ENCODE results near the gene ABLIM1.

The ABLIM1 gene

DNA sequence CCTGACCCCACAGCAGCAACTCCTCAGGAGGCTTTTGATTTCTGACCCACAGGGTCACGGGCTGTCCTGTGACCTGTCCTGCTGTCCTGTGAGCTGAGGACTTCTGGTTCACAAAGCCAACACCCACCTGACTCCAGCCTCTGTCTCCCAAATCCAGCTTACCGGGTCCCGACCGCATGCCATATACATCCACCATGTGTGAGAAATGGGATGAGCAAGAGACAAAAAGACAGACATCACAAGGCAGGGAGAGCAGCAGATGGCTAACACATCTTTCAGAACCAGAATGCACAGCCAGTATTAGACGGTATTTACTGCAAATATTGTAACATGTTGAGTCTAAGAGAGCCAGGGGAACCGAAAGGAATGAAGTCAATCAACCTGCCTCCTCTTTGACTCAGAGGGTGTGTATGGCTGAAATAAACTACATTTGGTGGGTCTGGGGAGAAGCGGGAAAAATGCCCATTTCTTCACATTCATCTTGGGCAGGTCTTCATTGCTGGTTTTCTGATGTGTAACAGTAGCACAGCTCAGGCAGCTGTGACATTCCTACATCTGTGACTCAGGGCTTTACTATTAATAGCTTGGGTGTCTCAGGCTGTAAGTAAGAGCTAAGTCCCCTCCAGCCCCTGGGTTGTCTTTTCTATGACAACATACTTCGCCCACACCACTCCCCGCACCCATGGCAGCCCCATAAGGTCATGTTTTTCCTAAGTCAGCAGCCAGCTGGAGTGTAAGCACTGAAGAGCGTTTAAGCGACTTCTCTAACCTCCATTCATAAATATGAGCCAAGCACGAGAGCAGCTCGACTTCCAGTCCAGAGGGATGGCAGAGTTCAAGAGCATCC lies 25.0 kb downstream of the ABLIM1 start (continued):
- TF ChIP-seq, protein P1, sequence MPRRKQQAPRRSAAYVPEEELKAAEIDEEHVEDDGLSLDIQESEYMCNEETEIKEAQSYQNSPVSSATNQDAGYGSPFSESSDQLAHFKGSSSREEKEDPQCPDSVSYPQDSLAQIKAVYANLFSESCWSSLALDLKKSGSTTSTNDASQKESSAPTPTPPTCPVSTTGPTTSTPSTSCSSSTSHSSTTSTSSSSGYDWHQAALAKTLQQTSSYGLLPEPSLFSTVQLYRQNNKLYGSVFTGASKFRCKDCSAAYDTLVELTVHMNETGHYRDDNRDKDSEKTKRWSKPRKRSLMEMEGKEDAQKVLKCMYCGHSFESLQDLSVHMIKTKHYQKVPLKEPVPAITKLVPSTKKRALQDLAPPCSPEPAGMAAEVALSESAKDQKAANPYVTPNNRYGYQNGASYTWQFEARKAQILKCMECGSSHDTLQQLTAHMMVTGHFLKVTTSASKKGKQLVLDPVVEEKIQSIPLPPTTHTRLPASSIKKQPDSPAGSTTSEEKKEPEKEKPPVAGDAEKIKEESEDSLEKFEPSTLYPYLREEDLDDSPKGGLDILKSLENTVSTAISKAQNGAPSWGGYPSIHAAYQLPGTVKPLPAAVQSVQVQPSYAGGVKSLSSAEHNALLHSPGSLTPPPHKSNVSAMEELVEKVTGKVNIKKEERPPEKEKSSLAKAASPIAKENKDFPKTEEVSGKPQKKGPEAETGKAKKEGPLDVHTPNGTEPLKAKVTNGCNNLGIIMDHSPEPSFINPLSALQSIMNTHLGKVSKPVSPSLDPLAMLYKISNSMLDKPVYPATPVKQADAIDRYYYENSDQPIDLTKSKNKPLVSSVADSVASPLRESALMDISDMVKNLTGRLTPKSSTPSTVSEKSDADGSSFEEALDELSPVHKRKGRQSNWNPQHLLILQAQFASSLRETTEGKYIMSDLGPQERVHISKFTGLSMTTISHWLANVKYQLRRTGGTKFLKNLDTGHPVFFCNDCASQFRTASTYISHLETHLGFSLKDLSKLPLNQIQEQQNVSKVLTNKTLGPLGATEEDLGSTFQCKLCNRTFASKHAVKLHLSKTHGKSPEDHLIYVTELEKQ (tag by site-specific recombination; IDR thresholded peaks at IDR 0.05; ENCODE audit: borderline replicate concordance), result no peak
- TF ChIP-seq KLF9 (tag by site-specific recombination; IDR thresholded peaks at IDR 0.05; ENCODE audit: low read depth) (no peak), EGR2 (tag by site-specific recombination; IDR thresholded peaks at IDR 0.05; ENCODE audit: low read depth) (peak; percentile 34; the same call in 1 of the 2 replicates), ZNF292 (tag by site-specific recombination; IDR thresholded peaks at IDR 0.05; ENCODE audit: borderline replicate concordance, low read depth) (no peak), ZBTB20 (tag by site-specific recombination; IDR thresholded peaks at IDR 0.05) (peak; percentile 96), ZEB2 (tag by site-specific recombination; IDR thresholded peaks at IDR 0.05) (peak; percentile 56; the same call in 1 of the 2 replicates), ZNF610 (tag by site-specific recombination; IDR thresholded peaks at IDR 0.05; ENCODE audit: borderline replicate concordance) (no peak), TRIM28 (IDR thresholded peaks at IDR 0.05; ENCODE audit: borderline replicate concordance, low read length) (no peak), KLF8 (tag by site-specific recombination; IDR thresholded peaks at IDR 0.05) (peak; percentile 57; the same call in 1 of the 2 replicates), ZSCAN16 (tag by site-specific recombination; IDR thresholded peaks at IDR 0.05) (no peak), ZNF112 (tag by site-specific recombination; IDR thresholded peaks at IDR 0.05) (no peak), SP3 (tag by site-specific recombination; IDR thresholded peaks at IDR 0.05) (peak; percentile 10; the same call in 1 of the 2 replicates), ZNF510 (tag by site-specific recombination; IDR thresholded peaks at IDR 0.05; ENCODE audit: insufficient replicate concordance) (no peak), RBAK (tag by site-specific recombination; IDR thresholded peaks at IDR 0.05) (no peak), ZNF791 (tag by site-specific recombination; IDR thresholded peaks at IDR 0.05) (no peak), ZNF585B (tag by site-specific recombination; IDR thresholded peaks at IDR 0.05) (no peak), ZNF830 (tag by site-specific recombination; IDR thresholded peaks at IDR 0.05; ENCODE audit: low read depth) (no peak), BCL11B (tag by site-specific recombination; IDR thresholded peaks at IDR 0.05; ENCODE audit: low read depth) (no peak), ZFP69B (tag by site-specific recombination; IDR thresholded peaks at IDR 0.05) (no peak), ZNF785 (tag by site-specific recombination; IDR thresholded peaks at IDR 0.05) (no peak), OSR2 (tag by site-specific recombination; IDR thresholded peaks at IDR 0.05) (peak; percentile 76), ZNF670 (tag by site-specific recombination; IDR thresholded peaks at IDR 0.05; ENCODE audit: low read depth) (no peak), ZNF138 (tag by site-specific recombination; IDR thresholded peaks at IDR 0.05; ENCODE audit: borderline replicate concordance) (no peak)
- TF ChIP-seq, protein P2, sequence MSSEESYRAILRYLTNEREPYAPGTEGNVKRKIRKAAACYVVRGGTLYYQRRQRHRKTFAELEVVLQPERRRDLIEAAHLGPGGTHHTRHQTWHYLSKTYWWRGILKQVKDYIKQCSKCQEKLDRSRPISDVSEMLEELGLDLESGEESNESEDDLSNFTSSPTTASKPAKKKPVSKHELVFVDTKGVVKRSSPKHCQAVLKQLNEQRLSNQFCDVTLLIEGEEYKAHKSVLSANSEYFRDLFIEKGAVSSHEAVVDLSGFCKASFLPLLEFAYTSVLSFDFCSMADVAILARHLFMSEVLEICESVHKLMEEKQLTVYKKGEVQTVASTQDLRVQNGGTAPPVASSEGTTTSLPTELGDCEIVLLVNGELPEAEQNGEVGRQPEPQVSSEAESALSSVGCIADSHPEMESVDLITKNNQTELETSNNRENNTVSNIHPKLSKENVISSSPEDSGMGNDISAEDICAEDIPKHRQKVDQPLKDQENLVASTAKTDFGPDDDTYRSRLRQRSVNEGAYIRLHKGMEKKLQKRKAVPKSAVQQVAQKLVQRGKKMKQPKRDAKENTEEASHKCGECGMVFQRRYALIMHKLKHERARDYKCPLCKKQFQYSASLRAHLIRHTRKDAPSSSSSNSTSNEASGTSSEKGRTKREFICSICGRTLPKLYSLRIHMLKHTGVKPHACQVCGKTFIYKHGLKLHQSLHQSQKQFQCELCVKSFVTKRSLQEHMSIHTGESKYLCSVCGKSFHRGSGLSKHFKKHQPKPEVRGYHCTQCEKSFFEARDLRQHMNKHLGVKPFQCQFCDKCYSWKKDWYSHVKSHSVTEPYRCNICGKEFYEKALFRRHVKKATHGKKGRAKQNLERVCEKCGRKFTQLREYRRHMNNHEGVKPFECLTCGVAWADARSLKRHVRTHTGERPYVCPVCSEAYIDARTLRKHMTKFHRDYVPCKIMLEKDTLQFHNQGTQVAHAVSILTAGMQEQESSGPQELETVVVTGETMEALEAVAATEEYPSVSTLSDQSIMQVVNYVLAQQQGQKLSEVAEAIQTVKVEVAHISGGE (tag by site-specific recombination; conservative IDR thresholded peaks at IDR 0.05; ENCODE audit: low read depth), result no peak
- TF ChIP-seq, protein P3, sequence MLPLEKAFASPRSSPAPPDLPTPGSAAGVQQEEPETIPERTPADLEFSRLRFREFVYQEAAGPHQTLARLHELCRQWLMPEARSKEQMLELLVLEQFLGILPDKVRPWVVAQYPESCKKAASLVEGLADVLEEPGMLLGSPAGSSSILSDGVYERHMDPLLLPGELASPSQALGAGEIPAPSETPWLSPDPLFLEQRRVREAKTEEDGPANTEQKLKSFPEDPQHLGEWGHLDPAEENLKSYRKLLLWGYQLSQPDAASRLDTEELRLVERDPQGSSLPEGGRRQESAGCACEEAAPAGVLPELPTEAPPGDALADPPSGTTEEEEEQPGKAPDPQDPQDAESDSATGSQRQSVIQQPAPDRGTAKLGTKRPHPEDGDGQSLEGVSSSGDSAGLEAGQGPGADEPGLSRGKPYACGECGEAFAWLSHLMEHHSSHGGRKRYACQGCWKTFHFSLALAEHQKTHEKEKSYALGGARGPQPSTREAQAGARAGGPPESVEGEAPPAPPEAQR (tag by site-specific recombination; IDR thresholded peaks at IDR 0.05), result no peak
- TF ChIP-seq, protein P4, sequence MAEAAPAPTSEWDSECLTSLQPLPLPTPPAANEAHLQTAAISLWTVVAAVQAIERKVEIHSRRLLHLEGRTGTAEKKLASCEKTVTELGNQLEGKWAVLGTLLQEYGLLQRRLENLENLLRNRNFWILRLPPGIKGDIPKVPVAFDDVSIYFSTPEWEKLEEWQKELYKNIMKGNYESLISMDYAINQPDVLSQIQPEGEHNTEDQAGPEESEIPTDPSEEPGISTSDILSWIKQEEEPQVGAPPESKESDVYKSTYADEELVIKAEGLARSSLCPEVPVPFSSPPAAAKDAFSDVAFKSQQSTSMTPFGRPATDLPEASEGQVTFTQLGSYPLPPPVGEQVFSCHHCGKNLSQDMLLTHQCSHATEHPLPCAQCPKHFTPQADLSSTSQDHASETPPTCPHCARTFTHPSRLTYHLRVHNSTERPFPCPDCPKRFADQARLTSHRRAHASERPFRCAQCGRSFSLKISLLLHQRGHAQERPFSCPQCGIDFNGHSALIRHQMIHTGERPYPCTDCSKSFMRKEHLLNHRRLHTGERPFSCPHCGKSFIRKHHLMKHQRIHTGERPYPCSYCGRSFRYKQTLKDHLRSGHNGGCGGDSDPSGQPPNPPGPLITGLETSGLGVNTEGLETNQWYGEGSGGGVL (tag by site-specific recombination; IDR thresholded peaks at IDR 0.05), result peak; percentile 32; the same call in 1 of the 2 replicates
- TF ChIP-seq, protein P5, sequence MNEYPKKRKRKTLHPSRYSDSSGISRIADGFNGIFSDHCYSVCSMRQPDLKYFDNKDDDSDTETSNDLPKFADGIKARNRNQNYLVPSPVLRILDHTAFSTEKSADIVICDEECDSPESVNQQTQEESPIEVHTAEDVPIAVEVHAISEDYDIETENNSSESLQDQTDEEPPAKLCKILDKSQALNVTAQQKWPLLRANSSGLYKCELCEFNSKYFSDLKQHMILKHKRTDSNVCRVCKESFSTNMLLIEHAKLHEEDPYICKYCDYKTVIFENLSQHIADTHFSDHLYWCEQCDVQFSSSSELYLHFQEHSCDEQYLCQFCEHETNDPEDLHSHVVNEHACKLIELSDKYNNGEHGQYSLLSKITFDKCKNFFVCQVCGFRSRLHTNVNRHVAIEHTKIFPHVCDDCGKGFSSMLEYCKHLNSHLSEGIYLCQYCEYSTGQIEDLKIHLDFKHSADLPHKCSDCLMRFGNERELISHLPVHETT (tag by site-specific recombination; IDR thresholded peaks at IDR 0.05), result 0 out of 2 replicates have a peak, but pooled peaks have one; percentile 50
